ENCODE measurements around the gene MIER2.

Gene MIER2

GRCh38 chr19:291006-291521 lies 53.5 kb downstream of the MIER2 start, which contains the start of gene PLPP2:
TSS of gene PLPP2 (minus strand) at chr19:291403. CDS start at chr19:291336, 67 bp downstream.
- H3K27ac ChIP-seq = peak within 1 kb of the TSS; percentile 66
- TF ChIP-seq CTCF (conservative IDR thresholded peaks at IDR 0.05) = no peak

- TF ChIP-seq CTCF (conservative IDR thresholded peaks at IDR 0.05) = no peak
- peak overlapping the region; percentile 66 for H3K27ac ChIP-seq
Observed at GRCh38 chr19:290372-291005, 54.1 kb downstream of the MIER2 start.

GRCh38 chr19:289651-290371 lies 54.8 kb downstream of the MIER2 start:
- TF ChIP-seq CTCF (conservative IDR thresholded peaks at IDR 0.05) = no peak
- peak overlapping the region; percentile 66 for H3K27ac ChIP-seq

- H3K27ac ChIP-seq = no peak overlapping the region
- no peak for TF ChIP-seq CTCF (conservative IDR thresholded peaks at IDR 0.05)
Observed at GRCh38 chr19:288911-289310, 55.7 kb downstream of the MIER2 start.

GRCh38 chr19:287381-287871 lies 57.2 kb downstream of the MIER2 start:
- no peak overlapping the region for H3K27ac ChIP-seq
- no peak for TF ChIP-seq CTCF (conservative IDR thresholded peaks at IDR 0.05)

DNA sequence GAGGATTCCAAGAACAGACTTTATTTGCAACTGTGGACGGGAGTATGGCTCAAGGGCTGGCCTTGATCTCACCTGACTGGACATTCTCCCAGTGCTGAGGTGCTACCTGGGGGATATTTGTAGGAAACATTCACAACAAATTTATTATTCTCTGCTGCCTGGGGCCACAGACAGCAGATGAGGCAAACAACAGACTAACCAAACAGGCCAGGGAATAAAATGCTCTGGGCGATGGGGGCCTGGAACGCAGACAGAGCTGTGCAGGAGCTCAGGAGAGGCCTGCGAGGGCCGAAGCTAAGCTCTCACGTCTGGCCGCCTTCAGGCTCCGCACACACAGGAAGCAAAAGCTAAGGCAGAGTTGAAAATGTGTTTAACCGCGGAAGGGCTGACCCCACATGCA lies 61.2 kb downstream of the MIER2 start:
- TF ChIP-seq CTCF (conservative IDR thresholded peaks at IDR 0.05) = no peak
- H3K27ac ChIP-seq = no peak overlapping the region

- no peak overlapping the region for H3K27ac ChIP-seq
- TF ChIP-seq CTCF (conservative IDR thresholded peaks at IDR 0.05) = no peak
Observed at GRCh38 chr19:282501-282900, 62.1 kb downstream of the MIER2 start.
